Activated CD4-positive, alpha-beta T cell treated with anti-CD3 and anti-CD28 coated beads for 48 hours (primary cell): Measurements from ENCODE around the gene PARD3B.

Experiments
- DNase-seq: peaks from one replicate; pipeline ENCODE4 v3.0.0-alpha.2; 2020

The PARD3B gene

GRCh38 chr2:205292665-205293295, 747.5 kb downstream of the PARD3B start:
- DNase-seq: no peak

GRCh38 chr2:205293559-205293958, 748.3 kb downstream of the PARD3B start:
- DNase-seq: no peak

GRCh38 chr2:205296959-205297358, 751.7 kb downstream of the PARD3B start:
- DNase-seq: no peak

- no peak for DNase-seq
Observed at GRCh38 chr2:205297368-205297767, 752.1 kb downstream of the PARD3B start.

GRCh38 chr2:205297846-205298245, 752.6 kb downstream of the PARD3B start:
- DNase-seq: no peak

- DNase-seq: no peak
Observed at GRCh38 chr2:205311201-205311600, 765.9 kb downstream of the PARD3B start.

GRCh38 chr2:205321231-205321630, 776.0 kb downstream of the PARD3B start:
- no peak for DNase-seq

- DNase-seq: no peak
Observed at GRCh38 chr2:205323929-205324328, 778.7 kb downstream of the PARD3B start.

- DNase-seq: no peak
Observed at GRCh38 chr2:205324355-205324754, 779.1 kb downstream of the PARD3B start.

GRCh38 chr2:205333351-205333750, 788.1 kb downstream of the PARD3B start:
- DNase-seq: no peak

- no peak for DNase-seq
Observed at GRCh38 chr2:205337274-205337673, 792.0 kb downstream of the PARD3B start.

GRCh38 chr2:205338156-205338555, 792.9 kb downstream of the PARD3B start:
- no peak for DNase-seq

GRCh38 chr2:205343103-205343502, 797.8 kb downstream of the PARD3B start:
- no peak for DNase-seq

- no peak for DNase-seq
Observed at GRCh38 chr2:205346649-205347048, 801.4 kb downstream of the PARD3B start.

GRCh38 chr2:205347899-205348298, 802.6 kb downstream of the PARD3B start:
- DNase-seq: no peak

- no peak for DNase-seq
Observed at GRCh38 chr2:205352094-205352493, 806.8 kb downstream of the PARD3B start.

GRCh38 chr2:205352593-205352992, 807.3 kb downstream of the PARD3B start:
- DNase-seq: no peak

- DNase-seq: no peak
Observed at GRCh38 chr2:205357732-205358131, 812.5 kb downstream of the PARD3B start.

GRCh38 chr2:205358351-205358815, 813.1 kb downstream of the PARD3B start:
- no peak for DNase-seq

- no peak for DNase-seq
Observed at GRCh38 chr2:205361272-205361671, 816.0 kb downstream of the PARD3B start.

- no peak for DNase-seq
Observed at GRCh38 chr2:205361970-205362369, 816.7 kb downstream of the PARD3B start.

- no peak for DNase-seq
Observed at GRCh38 chr2:205364261-205364660, 819.0 kb downstream of the PARD3B start.

- no peak for DNase-seq
Observed at GRCh38 chr2:205366336-205367060, 821.2 kb downstream of the PARD3B start.

GRCh38 chr2:205367331-205367935, 822.2 kb downstream of the PARD3B start:
- DNase-seq: no peak
